ENCODE measurements around the gene FBXO48. TPM values are rescaled to one million over a fixed set of nuclear protein-coding genes. Genes with fewer than 3 reads are reported as not detected.

The FBXO48 gene
- total and polyA plus RNA-seq, 10 of the 15 experiments (the other 5 are each of a cell fraction or from before 2014, with no cell fraction given): 0.56 to 2.3 (median 1.2) TPM

- TF ChIP-seq ZNF687 (IDR thresholded peaks at IDR 0.05): peak; percentile 52; the same call in 1 of the 2 replicates
- TF ChIP-seq ZBTB11 (CRISPR knock-in tag; IDR thresholded peaks at IDR 0.05): no peak
- peak; percentile 53 for TF ChIP-seq SKIL (IDR thresholded peaks at IDR 0.05; ENCODE audit: low read depth, poor library complexity, severe bottlenecking)
- no peak for TF ChIP-seq GABPA (IDR thresholded peaks at IDR 0.05; ENCODE audit: low read depth)
- 0 out of 2 replicates have a peak, but pooled peaks have one; percentile 31 for TF ChIP-seq MYB (IDR thresholded peaks at IDR 0.05; ENCODE audit: borderline replicate concordance, low read depth, low read length)
- peak; percentile 86 for TF ChIP-seq MEF2A (IDR thresholded peaks at IDR 0.05; ENCODE audit: insufficient read depth, low read depth, low read length)
- no peak for TF ChIP-seq EZH2 (IDR thresholded peaks at IDR 0.05; ENCODE audit: borderline replicate concordance, control insufficient read depth, low read depth, low read length)
- TF ChIP-seq KAT2A (conservative IDR thresholded peaks at IDR 0.05; ENCODE audit: control insufficient read depth, low read depth, low read length): no peak
- no peak; the same call in 1 of the 2 replicates for TF ChIP-seq NKRF (conservative IDR thresholded peaks at IDR 0.05)
- TF ChIP-seq ZNF622 (IDR thresholded peaks at IDR 0.05): no peak
- peak; percentile 24; the same call in 1 of the 2 replicates for TF ChIP-seq EED (IDR thresholded peaks at IDR 0.05; ENCODE audit: low read depth)
- no peak; the same call in 1 of the 2 replicates for TF ChIP-seq MTA3 (IDR thresholded peaks at IDR 0.05; ENCODE audit: borderline replicate concordance, low read length)
- no peak for TF ChIP-seq NFYB (IDR thresholded peaks at IDR 0.05; ENCODE audit: insufficient read depth, low read depth, low read length)
- TF ChIP-seq TAF1 (IDR thresholded peaks at IDR 0.05; ENCODE audit: borderline replicate concordance, low read depth, low read length): no peak
- TF ChIP-seq CBFB (IDR thresholded peaks at IDR 0.05; ENCODE audit: low read depth): no peak
- TF ChIP-seq NR2C1 (IDR thresholded peaks at IDR 0.05): no peak
- TF ChIP-seq WRNIP1 (IDR thresholded peaks at IDR 0.05; ENCODE audit: borderline replicate concordance, low read depth, low read length): no peak
- no peak for TF ChIP-seq RFX5 (IDR thresholded peaks at IDR 0.05; ENCODE audit: low read depth, low read length)
Measured at GRCh38 chr2:68411397-68412126, 55.5 kb downstream of the FBXO48 start (continued).
